ENCODE measurements around the gene VRK3. TPM values are rescaled to one million over a fixed set of nuclear protein-coding genes. Genes with fewer than 3 reads are reported as not detected.

The VRK3 gene
- total and polyA plus RNA-seq, 4 donors: 16.2 to 23.6 (median 20.3) TPM

DNA sequence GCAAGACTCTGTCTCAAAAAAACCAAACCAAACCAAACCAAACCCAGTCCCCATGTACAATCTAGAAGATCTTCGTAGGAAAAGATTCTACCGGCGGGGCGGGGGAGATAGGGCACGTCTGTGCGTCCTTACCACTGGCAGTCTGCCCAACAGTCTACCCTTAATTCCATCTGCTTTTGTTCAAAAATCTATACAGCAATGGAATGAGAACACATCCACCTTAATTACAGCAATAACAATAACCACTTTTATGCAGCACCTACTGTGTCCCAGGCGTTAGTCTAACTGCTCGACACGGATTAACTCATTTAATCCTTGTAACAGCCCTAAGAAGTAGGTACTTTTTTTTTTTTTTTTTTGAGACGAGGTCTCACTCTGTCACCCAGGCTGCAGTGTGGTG is 98.7 kb downstream of the VRK3 start:
- peaks cover 14 to 53% (median 36%) of the 10 kb centered on the region in 4 donors for H3K4me1 ChIP-seq (ENCODE audit: control insufficient read depth in 4 of 4, insufficient read depth in 4 of 4, low read length in 3 of 4)
- no peak overlapping the region for H3K27ac ChIP-seq (ENCODE audit: low read depth in 1 of 2, low read length in 2 of 2)
- H3K4me3 ChIP-seq (ENCODE audit: low read depth in 1 of 3, low read length in 3 of 3): no peak overlapping the region
- H3K36me3 ChIP-seq (ENCODE audit: control insufficient read depth in 4 of 4, insufficient read depth in 3 of 4, low read depth in 1 of 4, low read length in 3 of 4): peaks cover 0 to 7% (median 2%) of the 10 kb centered on the region in 4 donors
- WGBS: 97% methylated on average over 10 of the region's 10 CpGs
- TF ChIP-seq TAF1 (conservative IDR thresholded peaks at IDR 0.05) (no peak), RXRA (IDR thresholded peaks at IDR 0.05) (no peak), HNF4A (conservative IDR thresholded peaks at IDR 0.05) (no peak), HNF4G (IDR thresholded peaks at IDR 0.05) (no peak), FOXA1 (IDR thresholded peaks at IDR 0.05) (no peak), FOXA2 (IDR thresholded peaks at IDR 0.05) (no peak), RAD21 (IDR thresholded peaks at IDR 0.05) (no peak), JUND (IDR thresholded peaks at IDR 0.05) (no peak), YY1 (IDR thresholded peaks at IDR 0.05) (no peak), EGR1 (IDR thresholded peaks at IDR 0.05; ENCODE audit: low read depth in 2 of 2) (no peak)
- TF ChIP-seq, protein P1, sequence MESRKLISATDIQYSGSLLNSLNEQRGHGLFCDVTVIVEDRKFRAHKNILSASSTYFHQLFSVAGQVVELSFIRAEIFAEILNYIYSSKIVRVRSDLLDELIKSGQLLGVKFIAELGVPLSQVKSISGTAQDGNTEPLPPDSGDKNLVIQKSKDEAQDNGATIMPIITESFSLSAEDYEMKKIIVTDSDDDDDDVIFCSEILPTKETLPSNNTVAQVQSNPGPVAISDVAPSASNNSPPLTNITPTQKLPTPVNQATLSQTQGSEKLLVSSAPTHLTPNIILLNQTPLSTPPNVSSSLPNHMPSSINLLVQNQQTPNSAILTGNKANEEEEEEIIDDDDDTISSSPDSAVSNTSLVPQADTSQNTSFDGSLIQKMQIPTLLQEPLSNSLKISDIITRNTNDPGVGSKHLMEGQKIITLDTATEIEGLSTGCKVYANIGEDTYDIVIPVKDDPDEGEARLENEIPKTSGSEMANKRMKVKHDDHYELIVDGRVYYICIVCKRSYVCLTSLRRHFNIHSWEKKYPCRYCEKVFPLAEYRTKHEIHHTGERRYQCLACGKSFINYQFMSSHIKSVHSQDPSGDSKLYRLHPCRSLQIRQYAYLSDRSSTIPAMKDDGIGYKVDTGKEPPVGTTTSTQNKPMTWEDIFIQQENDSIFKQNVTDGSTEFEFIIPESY (IDR thresholded peaks at IDR 0.05): no peak
- H3K9me3 ChIP-seq (ENCODE audit: control insufficient read depth in 4 of 4, low read length in 3 of 4): no peaks in the 10 kb centered on the region
- no peaks in the 10 kb centered on the region for H3K27me3 ChIP-seq (ENCODE audit: control insufficient read depth in 4 of 4, insufficient read depth in 4 of 4, low read length in 3 of 4)
- no peak overlapping the region for H3K9ac ChIP-seq (ENCODE audit: low read depth in 1 of 2, low read length in 2 of 2)
- no peak for DNase-seq (ENCODE audit: low spot score)

Other genes starting within 250 kb of the VRK3 start
- 10 to 100 TPM in 1 of 2 donors, 1 to 10 TPM in 1; 3.8 to 12.5 TPM for gene FUZ, start 212.1 kb downstream of the VRK3 start, total RNA-seq
- gene FUZ, start 212.1 kb downstream of the VRK3 start, polyA plus RNA-seq: 1 to 10 TPM; 6.4 to 7.6 TPM
- gene MED25, start 207.1 kb downstream of the VRK3 start, total RNA-seq: 10 to 100 TPM in 1 of 2 donors, 1 to 10 TPM in 1; 7.6 to 24.1 TPM
- gene MED25, start 207.1 kb downstream of the VRK3 start, polyA plus RNA-seq: 10 to 100 TPM in 1 of 2 donors, 1 to 10 TPM in 1; 4.7 to 11.5 TPM
- 10 to 100 TPM; 38.0 to 40.7 TPM for gene PTOV1, start 174.2 kb downstream of the VRK3 start, total RNA-seq
- gene PTOV1, start 174.2 kb downstream of the VRK3 start, polyA plus RNA-seq: 10 to 100 TPM; 41.9 to 52.3 TPM
- gene PNKP, start 157.8 kb downstream of the VRK3 start, total RNA-seq: 10 to 100 TPM; 17.3 to 30.9 TPM
- 10 to 100 TPM; 18.5 to 21.1 TPM for gene PNKP, start 157.8 kb downstream of the VRK3 start, polyA plus RNA-seq
- gene AKT1S1, start 148.0 kb downstream of the VRK3 start, total RNA-seq: 10 to 100 TPM in 1 of 2 donors, 1 to 10 TPM in 1; 6.8 to 10.3 TPM
- 10 to 100 TPM; 15.4 to 43.9 TPM for gene AKT1S1, start 148.0 kb downstream of the VRK3 start, polyA plus RNA-seq
- 10 to 100 TPM; 11.3 to 14.9 TPM for gene TBC1D17, start 147.7 kb downstream of the VRK3 start, total RNA-seq
- 10 to 100 TPM; 19.5 to 27.9 TPM for gene TBC1D17, start 147.7 kb downstream of the VRK3 start, polyA plus RNA-seq
- under 1 TPM; 0.08 to 0.75 TPM for gene IL4I1, start 128.5 kb downstream of the VRK3 start, total RNA-seq
- gene IL4I1, start 128.5 kb downstream of the VRK3 start, polyA plus RNA-seq: under 1 TPM; 0.17 to 0.30 TPM
- gene ATF5, start 96.2 kb downstream of the VRK3 start, total RNA-seq: 100 to 1,000 TPM in 1 of 2 donors, 10 to 100 TPM in 1; 42.3 to 143 TPM
- gene ATF5, start 96.2 kb downstream of the VRK3 start, polyA plus RNA-seq: 1,000 to 10,000 TPM in 1 of 2 donors, 100 to 1,000 TPM in 1; 550 to 2,086 TPM
- 10 to 100 TPM; 14.2 to 19.8 TPM for gene NUP62, start 95.9 kb downstream of the VRK3 start, total RNA-seq
- 10 to 100 TPM; 16.7 to 19.6 TPM for gene NUP62, start 95.9 kb downstream of the VRK3 start, polyA plus RNA-seq
- 1 to 10 TPM; 4.4 to 8.9 TPM for gene SIGLEC11, start 64.2 kb downstream of the VRK3 start, total RNA-seq
- gene SIGLEC11, start 64.2 kb downstream of the VRK3 start, polyA plus RNA-seq: 1 to 10 TPM in 1 of 2 donors, under 1 TPM in 1; 0.49 to 2.1 TPM
- gene ZNF473, start 633 bp upstream of the VRK3 start, total RNA-seq: 1 to 10 TPM; 3.6 to 4.0 TPM
- 1 to 10 TPM in 1 of 2 donors, under 1 TPM in 1; 0.92 to 1.9 TPM for gene ZNF473, start 633 bp upstream of the VRK3 start, polyA plus RNA-seq
- gene IZUMO2, start 137.9 kb upstream of the VRK3 start, total RNA-seq: not detected
- gene IZUMO2, start 137.9 kb upstream of the VRK3 start, polyA plus RNA-seq: not detected
- 10 to 100 TPM; 12.4 to 27.7 TPM for gene MYH14, start 178.2 kb upstream of the VRK3 start, total RNA-seq
- gene MYH14, start 178.2 kb upstream of the VRK3 start, polyA plus RNA-seq: 10 to 100 TPM; 23.4 to 37.5 TPM

All from liver (tissue), 9 donors.